ENCODE results near the gene PSMG4.

GRCh38 chr6:3285049-3285639 is 26.4 kb downstream of the PSMG4 start:
- TF ChIP-seq CTCF (IDR thresholded peaks at IDR 0.05 in 2 of 3, conservative IDR thresholded peaks at IDR 0.05 in 1 of 3; ENCODE audit: control insufficient read depth in 2 of 3, extremely low read depth in 1 of 3, insufficient read depth in 1 of 3, low read depth in 3 of 3, low read length in 3 of 3) (no peak), EZH2 (IDR thresholded peaks at IDR 0.05; ENCODE audit: borderline replicate concordance, control insufficient read depth, low read depth, low read length) (no peak), TAF1 (IDR thresholded peaks at IDR 0.05; ENCODE audit: borderline replicate concordance, low read depth, low read length) (no peak)

Measured in GM12878 (cell line).